CD4-positive, alpha-beta T cell treated with Interleukin-6 for 4 hours (primary cell): ENCODE measurements around the gene PTGDR2.

ENCODE experiments used
- DNase-seq: peaks from one replicate; pipeline ENCODE4 v3.0.0-alpha.2; 2020; ENCODE audit warnings: mixed read lengths

Gene PTGDR2

GRCh38 chr11:60873533-60873932 is 17.8 kb upstream of the PTGDR2 start:
- no peak for DNase-seq

- DNase-seq: no peak
Measured at GRCh38 chr11:60872961-60873524, 17.3 kb upstream of the PTGDR2 start.

- no peak for DNase-seq
Measured at GRCh38 chr11:60872124-60872960, 16.6 kb upstream of the PTGDR2 start.

- no peak for DNase-seq
Measured at GRCh38 chr11:60871378-60872061, 15.8 kb upstream of the PTGDR2 start.

DNA sequence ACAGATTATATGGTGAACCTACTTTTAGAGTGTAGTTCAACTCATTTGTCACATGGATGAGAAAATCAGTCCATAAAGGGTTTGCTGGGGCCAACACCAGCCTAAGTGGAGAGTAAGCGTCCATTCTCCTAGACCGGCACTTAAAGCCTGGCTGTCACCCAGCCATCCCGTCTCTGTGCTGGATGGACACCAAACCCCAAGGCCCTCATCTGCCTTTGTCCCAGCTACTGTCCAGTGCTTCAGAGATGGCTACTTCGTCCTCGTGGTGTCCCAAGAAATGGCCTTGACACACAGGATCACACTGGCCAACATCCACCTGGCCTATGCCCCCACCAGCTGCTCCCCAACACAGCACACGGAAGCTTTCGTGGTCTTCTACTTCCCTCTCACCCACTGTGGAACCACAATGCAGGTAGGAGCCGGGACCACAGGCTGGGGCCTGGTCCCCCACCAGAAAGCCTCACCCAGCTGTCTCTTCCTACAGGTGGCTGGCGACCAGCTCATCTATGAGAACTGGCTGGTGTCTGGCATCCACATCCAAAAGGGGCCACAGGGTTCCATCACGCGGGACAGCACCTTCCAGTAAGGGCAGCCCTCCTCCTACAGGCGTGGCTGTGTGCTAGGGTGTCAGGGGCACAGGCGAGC is 15.1 kb upstream of the PTGDR2 start:
- no peak for DNase-seq

DNA sequence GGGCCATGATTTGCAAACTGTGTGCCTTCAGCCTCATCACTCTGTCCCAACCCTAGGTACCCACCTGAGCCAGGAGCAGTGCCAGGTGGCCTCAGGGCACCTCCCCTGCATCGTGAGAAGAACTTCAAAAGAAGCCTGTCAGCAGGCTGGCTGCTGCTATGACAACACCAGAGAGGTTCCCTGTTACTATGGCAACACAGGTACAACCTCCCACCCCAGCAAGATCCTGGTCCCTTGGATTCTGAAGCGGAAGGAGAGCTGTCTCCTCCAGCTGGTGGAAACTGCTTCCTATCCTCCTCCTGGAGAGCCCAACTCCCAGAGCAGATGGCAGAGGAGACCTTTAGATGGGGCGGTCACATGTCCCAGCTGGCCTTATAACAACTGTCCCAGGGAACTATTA is 14.5 kb upstream of the PTGDR2 start:
- DNase-seq: no peak

DNA sequence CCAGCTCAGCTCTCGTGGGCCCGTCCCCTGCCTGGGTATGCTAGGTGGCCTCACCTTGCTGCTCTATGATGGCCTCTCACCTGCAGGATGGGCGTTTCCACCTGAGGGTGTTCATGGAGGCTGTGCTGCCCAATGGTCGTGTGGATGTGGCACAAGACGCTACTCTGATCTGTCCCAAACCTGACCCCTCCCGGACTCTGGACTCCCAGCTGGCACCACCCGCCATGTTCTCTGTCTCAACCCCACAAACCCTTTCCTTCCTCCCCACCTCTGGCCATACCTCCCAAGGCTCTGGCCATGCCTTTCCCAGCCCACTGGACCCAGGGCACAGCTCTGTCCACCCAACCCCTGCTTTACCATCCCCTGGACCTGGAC is 13.7 kb upstream of the PTGDR2 start:
- no peak for DNase-seq

DNA sequence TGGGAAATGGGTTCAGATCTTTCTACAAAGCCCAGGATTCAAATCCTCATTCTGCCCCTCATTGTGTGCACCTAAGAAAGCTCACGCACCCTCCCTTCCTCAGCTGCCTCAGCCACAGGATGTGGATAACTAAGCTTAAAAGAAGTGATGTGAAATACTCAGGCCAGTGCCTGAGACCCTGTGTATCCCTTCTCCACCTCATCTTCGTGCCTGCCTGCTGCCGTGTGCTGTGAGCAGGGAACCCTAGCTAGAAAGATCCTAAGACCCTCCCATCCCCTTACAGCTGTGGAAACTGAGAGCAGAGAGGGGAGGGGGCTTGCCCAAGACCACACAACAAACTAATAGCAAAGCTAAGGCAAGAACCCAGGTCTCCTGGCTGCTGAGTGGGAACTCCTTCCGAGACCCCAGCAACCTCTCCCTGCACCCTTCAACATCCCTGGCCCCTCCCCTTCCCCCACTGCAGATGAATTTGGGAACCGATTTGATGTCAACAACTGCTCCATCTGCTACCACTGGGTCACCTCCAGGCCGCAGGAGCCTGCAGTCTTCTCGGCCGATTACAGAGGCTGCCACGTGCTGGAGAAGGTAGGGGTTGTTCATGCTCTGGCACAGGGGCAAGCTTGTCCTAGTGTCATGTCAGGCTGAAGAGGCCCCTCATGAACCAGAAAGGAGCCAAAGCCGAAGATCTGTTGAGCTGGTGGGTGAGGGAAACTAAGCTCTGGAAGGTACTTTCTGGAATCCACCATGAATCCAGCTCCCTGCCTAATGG is 13.1 kb upstream of the PTGDR2 start:
- no peak for DNase-seq

GRCh38 chr11:60867871-60868681 is 12.3 kb upstream of the PTGDR2 start:
- no peak for DNase-seq

DNA sequence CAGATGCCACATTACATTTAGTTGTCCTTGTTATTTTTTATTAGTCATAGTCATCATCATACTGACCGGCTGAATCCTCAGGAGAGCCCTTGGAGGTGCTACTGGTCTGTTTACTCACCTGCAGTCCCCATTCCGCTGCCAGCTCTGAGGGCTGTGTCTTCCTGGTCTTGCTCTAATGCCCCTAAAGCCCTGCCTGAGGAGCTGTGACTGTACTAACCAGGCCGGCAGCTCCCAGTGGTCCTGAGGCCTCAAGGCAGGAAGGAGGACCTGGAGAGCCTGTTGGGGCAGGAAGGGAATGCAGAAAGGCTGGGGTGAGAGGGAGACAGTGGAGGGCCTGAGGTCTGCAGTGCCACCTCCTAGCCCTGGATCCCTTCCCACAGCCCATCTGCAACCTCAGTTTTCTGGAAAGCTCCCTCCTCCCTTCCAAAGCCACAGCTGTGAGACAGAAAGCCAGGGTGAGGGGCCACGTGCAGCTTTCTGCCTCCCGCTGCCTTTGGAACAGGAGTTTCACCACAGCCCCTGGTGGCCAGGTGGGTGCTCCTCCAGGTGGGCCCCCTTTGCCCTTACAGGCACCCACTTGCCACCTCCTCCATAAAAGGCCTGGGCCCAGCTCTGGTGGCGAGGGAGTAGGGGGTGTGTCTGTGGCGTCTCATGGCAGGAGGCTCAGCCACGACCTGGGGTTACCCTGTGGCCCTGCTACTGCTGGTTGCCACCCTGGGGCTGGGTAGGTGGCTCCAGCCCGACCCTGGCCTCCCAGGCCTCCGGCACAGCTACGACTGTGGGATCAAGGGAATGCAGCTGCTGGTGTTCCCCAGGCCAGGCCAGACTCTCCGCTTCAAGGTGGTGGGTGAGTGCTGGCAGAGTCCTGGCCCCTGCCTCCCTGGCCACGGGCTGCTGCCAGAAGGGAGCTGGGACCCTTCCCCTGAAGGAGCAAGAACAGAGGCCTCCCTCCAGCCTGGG is 11.4 kb upstream of the PTGDR2 start, which contains the start of gene ZP1:
Gene ZP1 (plus strand): TSS at position 632 of the 960 bp plus-strand sequence. CDS start 20 bp downstream, at position 652.
- DNase-seq: no peak

DNA sequence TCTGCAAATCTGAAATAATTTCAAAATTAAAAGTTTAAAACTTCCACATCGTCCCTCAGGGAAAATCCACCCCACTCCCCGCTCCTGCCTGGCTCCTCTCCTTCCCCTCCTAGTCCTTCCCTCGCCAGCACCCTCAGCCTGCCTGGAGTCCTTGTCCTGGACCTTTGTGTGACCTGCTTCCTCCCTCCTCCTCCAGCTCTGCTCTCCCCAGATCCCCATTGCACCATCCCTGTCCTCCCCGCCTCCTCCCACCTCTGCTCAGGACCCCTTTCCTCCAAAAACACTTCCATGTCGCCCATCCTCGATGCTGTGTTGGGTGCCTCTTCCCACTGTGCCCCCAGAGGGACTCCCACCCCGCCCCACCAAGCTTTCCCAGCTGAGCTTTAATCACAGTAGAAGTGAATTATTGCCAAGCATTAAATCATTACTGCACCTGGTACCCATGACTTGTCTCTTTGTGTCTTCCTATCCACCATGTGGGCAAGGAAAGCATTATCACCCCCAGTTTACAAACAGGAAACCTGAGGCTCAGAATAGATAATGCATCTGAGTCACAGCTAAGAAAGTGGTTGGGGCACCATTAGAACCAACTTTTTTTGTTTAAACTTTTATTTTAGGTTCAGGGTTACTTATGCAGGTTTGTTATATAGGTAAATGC is 9.2 kb upstream of the PTGDR2 start:
- no peak for DNase-seq

DNA sequence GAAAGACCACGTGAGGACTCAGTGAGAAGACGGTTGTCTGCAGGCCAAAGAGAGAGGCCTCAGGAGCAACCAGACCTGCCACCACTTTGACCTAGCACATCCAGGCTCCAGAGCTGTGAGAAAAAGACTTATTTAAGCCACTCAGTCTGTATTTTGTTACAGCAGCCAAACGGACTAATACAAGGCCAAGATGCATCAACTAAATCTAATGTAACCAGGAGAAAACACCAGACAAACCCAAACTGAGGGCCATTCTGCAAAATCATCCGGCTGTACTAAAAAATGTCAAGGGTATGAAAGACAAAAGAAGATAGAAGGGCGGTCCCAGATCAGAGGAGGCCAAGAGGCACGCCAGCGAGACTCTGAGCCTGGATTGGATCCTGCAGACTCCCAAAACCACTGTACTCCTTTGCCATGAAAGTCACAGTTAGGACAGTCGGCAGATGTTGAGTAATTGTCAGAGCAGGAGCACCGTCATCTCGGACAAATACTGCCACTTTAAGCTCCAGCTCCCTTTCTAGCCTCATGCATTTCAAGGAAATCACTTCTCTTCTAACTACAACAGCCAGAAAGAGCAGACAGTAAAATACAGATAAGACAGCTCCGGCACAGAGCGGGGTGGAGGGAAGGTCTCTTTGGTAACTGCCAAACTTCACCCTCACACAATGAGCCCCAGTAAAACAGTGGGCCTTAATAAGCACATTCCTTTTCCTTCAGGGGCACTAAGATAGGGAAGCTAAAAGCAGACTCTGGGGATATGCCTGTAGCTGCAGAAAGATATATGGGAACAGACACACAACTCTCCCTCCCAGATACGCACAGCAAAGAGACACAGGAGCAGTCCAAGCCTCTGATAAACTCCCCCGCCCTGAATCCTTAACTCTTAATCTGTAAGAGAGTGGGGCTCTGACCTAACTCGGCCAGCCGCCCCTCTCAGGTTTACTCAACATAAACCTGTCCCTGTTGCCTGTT is 8.1 kb upstream of the PTGDR2 start:
- DNase-seq: no peak

- no peak for DNase-seq
Measured at GRCh38 chr11:60862171-60862570, 6.4 kb upstream of the PTGDR2 start.

DNA sequence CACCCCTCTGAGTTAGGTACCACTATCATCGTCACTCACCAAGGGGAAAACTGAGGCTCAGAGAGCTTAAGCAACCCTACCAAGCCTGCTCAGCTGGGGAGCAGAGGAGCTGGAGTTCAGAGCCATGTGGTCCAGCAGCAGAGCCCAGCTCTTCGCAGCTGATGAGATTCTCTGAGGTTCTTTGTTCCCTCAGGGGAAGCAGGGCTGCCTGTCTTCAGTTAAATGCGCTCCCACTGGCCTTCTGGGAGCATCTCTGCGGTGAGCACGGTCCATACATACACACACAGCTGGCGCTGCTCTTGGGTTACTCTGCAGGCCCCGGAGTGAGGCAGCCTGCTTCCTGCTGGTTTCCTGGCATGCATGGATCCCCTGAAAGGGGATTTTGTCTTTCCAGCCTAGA is 5.2 kb upstream of the PTGDR2 start:
- no peak for DNase-seq

DNA sequence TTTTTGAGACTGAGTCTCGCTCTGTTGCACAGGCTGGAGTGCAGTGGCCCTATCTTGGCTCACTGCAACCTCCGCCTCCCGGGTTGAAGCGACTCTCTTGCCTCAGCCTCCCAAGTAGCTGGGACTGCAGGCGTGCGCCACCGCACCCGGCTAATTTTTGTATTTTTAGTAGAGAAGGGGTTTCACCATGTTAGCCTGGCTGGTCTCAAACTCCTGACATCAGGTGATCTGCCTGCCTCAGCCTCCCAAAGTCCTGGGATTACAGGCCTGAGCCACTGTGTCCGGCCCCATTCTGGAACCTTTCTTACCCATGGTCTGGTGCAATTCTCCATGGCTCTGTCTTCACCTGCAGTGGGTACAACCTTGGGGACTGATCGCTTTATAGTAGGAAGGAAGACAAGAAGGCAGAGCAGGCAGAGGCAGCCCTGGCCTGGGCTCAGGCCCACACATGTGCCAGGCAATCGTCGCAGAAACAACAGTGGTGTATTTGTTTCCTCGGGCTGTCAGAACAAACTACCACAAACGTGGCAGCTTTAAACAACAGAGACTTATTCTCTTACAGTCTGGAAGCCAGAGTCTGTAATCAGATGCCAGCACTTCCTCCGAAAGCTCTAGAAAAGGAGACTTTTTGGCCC is 4.0 kb upstream of the PTGDR2 start:
- no peak for DNase-seq

DNA sequence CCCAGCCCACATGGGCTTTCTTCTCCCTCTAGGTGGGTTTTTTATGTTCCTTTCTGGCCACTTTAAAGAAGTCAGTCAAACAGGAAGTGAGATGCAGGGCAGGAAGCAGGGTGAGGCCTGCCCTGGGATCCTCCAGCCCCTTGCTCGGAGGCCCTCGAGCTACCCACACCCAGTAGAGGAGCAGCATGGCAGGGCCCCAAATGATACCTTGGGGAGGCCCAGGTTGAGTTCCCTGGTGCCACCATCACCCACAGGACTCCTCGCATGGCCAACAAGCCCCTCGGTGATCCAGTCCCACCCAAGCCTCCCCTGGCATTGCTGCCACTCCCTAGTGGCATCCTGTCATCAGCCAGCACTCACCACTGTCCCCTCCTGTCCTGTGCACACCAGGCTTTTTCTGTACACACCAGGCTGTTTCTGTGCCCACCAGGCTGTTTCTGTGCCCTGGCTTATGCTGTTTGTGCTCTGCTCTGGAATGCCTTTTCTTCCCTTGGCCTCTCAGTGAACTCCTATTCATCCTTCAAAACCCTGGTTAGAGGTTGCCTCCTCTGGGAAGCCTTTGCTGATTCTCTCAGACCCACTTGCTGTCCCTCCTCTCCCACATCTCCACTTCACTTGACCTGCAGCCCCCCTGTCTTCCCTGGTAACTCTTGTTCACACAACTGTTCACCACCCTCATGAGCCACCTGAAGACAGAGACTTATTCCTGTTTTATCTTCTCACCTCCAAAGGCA is 3.1 kb upstream of the PTGDR2 start:
- DNase-seq: no peak

- no peak for DNase-seq
Measured at GRCh38 chr11:60858236-60858635, 2.5 kb upstream of the PTGDR2 start.
